ENCODE results near the gene ABCA9.

- TF ChIP-seq EZH2 (IDR thresholded peaks at IDR 0.05; ENCODE audit: insufficient read depth, poor library complexity, severe bottlenecking) = no peak
- no peak for TF ChIP-seq EZH2phosphoT487 (IDR thresholded peaks at IDR 0.05; ENCODE audit: insufficient read depth, low read depth)
Measured at GRCh38 chr17:68955181-68955841, 105.4 kb downstream of the ABCA9 start, which contains the start of gene ABCA8.

Measured in GM23248 (cell line).